Mesothelial cell of epicardium (in vitro differentiated cells): ENCODE data around the gene NXPH4. TPM values are rescaled to one million over a fixed set of nuclear protein-coding genes. Genes with fewer than 3 reads are reported as not detected.

Experiments
- DNase-seq, 2 experiments: peaks; one replicate each; pipeline ENCODE4 v3.0.0; 2021; ENCODE audit warnings: low spot score in 2 of 2; ENCODE audit not compliant: unreplicated experiment in 2 of 2
- H3K27ac Mint-ChIP-seq: 2 replicates; pipeline ENCODE4 v1.8.0; 2021; ENCODE audit warnings: mixed read lengths
- H3K27me3 Mint-ChIP-seq: 2 replicates; pipeline ENCODE4 v1.8.0; 2021; ENCODE audit warnings: low read depth, mixed read lengths
- H3K36me3 Mint-ChIP-seq: 2 replicates; pipeline ENCODE4 v1.8.0; 2021; ENCODE audit warnings: mixed read lengths
- H3K4me1 Mint-ChIP-seq: 2 replicates; pipeline ENCODE4 v1.8.0; 2021; ENCODE audit warnings: mixed read lengths
- H3K4me3 Mint-ChIP-seq: 2 replicates; pipeline ENCODE4 v1.8.0; 2021; ENCODE audit warnings: mild to moderate bottlenecking, moderate library complexity, mixed read lengths
- H3K9me3 Mint-ChIP-seq: 2 replicates; pipeline ENCODE4 v1.8.0; 2021; ENCODE audit warnings: mixed read lengths
- total RNA-seq: library from RNA; stranded (reverse); gene quantifications from 3 replicates; pipeline ENCODE4 v1.2.1, GENCODE V29; 2021
- TF ChIP-seq, protein P1 (sequence below): fragments of 200-600 bp; sonication (generic); IDR thresholded peaks from one replicate; pipeline ENCODE4 v1.5.0; 2021; ENCODE audit warnings: antibody characterized with exemption; ENCODE audit not compliant: unreplicated experiment

NXPH4 gene
- total RNA-seq, 1 donor from 2014 or later: 3.8 TPM

DNA sequence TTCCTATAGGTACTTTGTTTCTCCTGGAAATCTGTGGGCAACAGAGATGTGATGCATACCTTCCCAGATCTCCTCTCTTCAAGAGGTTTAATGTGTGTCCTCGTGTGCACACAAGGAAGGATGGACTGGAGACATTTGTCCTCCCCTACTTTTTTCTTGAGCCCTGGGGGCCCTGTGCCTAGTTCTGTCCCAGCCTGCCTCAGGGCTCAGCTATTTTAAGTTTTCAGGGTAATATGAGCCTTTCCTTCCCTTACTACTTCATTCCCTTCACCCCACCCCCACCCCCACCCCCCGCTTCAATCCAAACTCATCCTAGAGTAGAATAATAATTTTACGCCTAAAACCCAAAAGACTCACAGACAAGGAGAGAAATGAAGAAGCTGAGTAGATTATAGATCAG, 33.9 kb downstream of the NXPH4 start:
- H3K4me1 Mint-ChIP-seq: no peaks in the 10 kb centered on the region

DNA sequence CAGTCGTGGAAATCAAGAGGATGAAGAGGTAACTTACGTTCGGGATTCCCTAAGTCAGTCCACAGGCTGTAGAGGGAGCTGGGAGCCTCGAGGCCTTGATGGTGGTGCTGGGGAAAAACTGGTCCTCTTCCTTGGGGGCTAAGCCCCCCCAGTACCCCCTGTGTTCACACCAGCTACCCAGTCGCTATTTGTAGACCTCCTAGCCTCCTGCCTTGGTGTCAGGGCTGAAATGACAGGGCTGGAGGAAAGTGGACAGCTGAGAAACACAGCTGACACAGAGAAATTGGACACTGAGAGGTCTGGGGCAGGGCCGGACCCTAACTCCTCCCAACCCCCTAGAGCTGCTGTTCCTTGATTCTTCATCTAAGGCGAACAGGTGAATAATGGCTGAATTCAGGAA, 34.4 kb downstream of the NXPH4 start, which contains the start of gene STAC3:
Gene STAC3 (minus strand): TSS at position 232 of the 400 bp plus-strand sequence. CDS start 1,551 bp downstream, outside the sequence.
- TF ChIP-seq, protein P1, sequence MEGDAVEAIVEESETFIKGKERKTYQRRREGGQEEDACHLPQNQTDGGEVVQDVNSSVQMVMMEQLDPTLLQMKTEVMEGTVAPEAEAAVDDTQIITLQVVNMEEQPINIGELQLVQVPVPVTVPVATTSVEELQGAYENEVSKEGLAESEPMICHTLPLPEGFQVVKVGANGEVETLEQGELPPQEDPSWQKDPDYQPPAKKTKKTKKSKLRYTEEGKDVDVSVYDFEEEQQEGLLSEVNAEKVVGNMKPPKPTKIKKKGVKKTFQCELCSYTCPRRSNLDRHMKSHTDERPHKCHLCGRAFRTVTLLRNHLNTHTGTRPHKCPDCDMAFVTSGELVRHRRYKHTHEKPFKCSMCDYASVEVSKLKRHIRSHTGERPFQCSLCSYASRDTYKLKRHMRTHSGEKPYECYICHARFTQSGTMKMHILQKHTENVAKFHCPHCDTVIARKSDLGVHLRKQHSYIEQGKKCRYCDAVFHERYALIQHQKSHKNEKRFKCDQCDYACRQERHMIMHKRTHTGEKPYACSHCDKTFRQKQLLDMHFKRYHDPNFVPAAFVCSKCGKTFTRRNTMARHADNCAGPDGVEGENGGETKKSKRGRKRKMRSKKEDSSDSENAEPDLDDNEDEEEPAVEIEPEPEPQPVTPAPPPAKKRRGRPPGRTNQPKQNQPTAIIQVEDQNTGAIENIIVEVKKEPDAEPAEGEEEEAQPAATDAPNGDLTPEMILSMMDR: no peak
- Mint-ChIP-seq H3K36me3 (peaks cover 15% of the 10 kb centered on the region), H3K4me1 (no peaks in the 10 kb centered on the region), H3K9me3 (no peaks in the 10 kb centered on the region), H3K4me3 (no peak within 1 kb of the TSS), H3K27me3 (no peaks in the 10 kb centered on the region), H3K27ac (no peak within 1 kb of the TSS)
- no peak for DNase-seq

More for the DNA sequence above, 33.9 kb downstream of the NXPH4 start:
- Mint-ChIP-seq H3K36me3 (peaks cover 15% of the 10 kb centered on the region), H3K27me3 (no peaks in the 10 kb centered on the region), H3K27ac (no peak overlapping the region), H3K4me3 (no peak overlapping the region), H3K9me3 (no peaks in the 10 kb centered on the region)
- DNase-seq: no peak
- TF ChIP-seq, protein P1: no peak

DNA sequence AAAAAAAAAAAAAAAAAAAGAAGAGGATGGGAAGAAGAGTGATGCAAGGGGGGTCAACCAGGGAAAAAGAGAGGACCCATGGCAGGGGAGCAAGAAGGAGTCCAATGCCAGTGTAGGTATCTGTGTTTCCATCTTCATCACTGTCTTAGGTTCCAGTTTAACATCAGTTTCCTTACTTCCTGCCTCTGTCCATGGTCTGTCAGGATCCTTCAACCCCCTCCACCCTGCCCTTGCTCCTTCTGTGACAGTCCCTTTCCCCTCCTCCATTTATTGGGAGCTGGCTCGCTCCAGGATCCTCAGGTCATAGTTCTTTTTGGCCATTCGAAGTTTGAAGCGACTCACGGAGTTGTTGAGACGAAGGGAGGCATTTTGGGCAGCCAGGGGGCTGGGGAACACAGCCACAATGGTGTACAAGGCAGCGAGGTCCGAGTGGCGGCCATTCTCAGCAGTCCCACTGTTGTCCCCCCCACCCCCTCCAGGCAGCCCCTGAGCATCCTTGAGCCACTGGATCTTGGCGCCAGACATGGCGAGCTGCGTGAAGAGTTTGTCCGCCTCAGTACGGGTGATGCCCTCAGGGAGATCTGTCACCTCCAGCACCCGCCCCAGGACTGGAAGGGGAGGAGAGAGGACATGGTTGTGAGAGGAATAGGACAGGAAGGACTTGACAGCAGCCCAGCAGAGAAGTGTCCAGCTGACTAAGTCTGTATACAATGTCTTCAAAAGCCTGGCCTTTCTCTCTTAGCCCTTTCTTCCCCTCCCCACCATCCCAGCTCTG, 38.1 kb downstream of the NXPH4 start:
- Mint-ChIP-seq H3K4me1 (no peaks in the 10 kb centered on the region), H3K4me3 (no peak overlapping the region), H3K27ac (no peak overlapping the region), H3K27me3 (no peaks in the 10 kb centered on the region), H3K36me3 (peaks cover 19% of the 10 kb centered on the region), H3K9me3 (no peaks in the 10 kb centered on the region)
- TF ChIP-seq, protein P1: no peak
- DNase-seq: no peak

DNA sequence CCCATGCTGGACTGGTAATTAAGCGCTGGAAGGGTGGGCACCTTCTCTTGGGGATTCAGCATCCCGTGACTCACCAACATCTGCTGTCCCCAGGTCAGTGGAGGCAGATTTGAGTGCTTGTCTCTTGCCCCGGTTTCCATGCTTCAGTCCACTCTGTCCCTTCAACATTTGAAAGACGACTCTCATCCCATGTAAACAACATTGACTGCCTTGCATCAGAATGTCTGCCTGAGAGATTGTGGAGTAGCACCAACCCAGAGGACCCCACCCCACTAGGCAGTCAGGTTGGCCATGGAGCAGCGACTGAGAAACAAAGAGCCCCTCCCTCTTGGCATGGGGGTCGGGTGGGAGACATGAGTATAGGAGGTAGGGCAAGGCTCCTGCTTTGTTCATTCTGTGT, 39.3 kb downstream of the NXPH4 start:
- no peaks in the 10 kb centered on the region for H3K4me1 Mint-ChIP-seq
- peaks cover 25% of the 10 kb centered on the region for H3K36me3 Mint-ChIP-seq
- H3K9me3 Mint-ChIP-seq: no peaks in the 10 kb centered on the region
- no peak overlapping the region for H3K27ac Mint-ChIP-seq
- no peaks in the 10 kb centered on the region for H3K27me3 Mint-ChIP-seq
- TF ChIP-seq, protein P1: no peak
- no peak overlapping the region for H3K4me3 Mint-ChIP-seq
- no peak for DNase-seq

DNA sequence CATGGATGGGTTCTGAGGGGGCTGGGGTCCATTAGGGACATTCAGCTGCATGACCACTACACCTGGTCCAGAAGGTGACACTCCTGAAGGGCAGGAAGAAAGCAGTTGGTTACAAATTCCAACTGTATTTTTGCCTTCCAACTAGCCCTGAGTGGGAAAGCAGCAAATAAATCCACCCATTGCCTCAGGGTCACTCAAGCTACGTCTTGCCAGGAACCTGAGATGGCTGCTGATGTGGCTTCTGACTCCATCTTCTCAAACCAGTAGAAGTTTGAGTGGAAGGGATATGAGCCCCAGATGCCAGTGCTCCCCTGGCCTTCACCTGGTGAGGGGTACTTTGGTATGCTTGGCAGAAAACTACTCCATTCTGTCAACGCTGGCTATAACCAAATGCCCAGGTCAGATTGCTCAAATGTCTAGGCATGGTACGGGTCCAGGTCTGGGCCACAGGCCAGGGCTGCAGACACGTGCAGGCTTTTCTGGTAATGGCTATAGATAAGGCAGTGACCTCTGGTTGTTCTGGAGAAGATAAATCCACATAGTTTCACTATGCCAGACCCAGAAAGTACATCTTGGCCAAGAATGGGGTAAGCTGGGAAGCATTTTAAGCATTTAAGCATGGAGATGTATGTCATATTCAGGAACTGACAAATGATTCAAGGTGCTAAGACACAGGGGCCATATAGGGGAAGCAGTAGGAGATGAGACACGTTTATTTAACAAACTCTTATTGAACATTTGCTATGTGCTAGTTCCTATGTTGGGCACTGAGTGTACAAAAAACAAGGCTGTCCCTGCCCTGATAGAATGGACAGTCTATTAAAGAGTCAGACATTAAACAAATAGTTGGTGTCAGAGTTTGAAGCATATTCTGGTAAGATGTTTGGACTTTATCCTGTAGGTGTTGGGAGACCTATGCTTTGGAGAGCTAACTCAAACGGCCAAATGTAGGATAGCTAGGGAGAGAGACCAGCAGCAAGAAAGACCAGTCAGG, 42.7 kb downstream of the NXPH4 start:
- Mint-ChIP-seq H3K9me3 (no peaks in the 10 kb centered on the region), H3K4me3 (no peak overlapping the region), H3K27me3 (no peaks in the 10 kb centered on the region), H3K4me1 (no peaks in the 10 kb centered on the region), H3K36me3 (peaks cover 23% of the 10 kb centered on the region), H3K27ac (no peak overlapping the region)
- TF ChIP-seq, protein P1: no peak
- DNase-seq: no peak
